ENCODE results near the gene BEX3. TPM values are rescaled to one million over a fixed set of nuclear protein-coding genes. Genes with fewer than 3 reads are reported as not detected.
"Not testable (repeated sequence)": the region's sequence is repeated elsewhere in the genome, so short reads cannot be mapped to it uniquely, and the experiment has no call there.

BEX3 gene
- total RNA-seq, 1 donor from 2014 or later = 3.3 TPM

- Mint-ChIP-seq H3K4me1 (peaks cover 3% of the 10 kb centered on the region), H3K9me3 (no peaks in the 10 kb centered on the region), H3K4me3 (no peak overlapping the region), H3K27me3 (peaks cover 5% of the 10 kb centered on the region), H3K27ac (no peak overlapping the region), H3K36me3 (ENCODE audit: low read depth) (no peaks in the 10 kb centered on the region)
- intact Hi-C loops (cut with micrococcal nuclease) = no loop called here
- no peak for DNase-seq
Observed at GRCh38 chrX:103361798-103362197, 14.5 kb upstream of the BEX3 start.

GRCh38 chrX:103362474-103362873 is 13.9 kb upstream of the BEX3 start:
- Mint-ChIP-seq H3K36me3 (ENCODE audit: low read depth) (no peaks in the 10 kb centered on the region), H3K27me3 (peaks cover 5% of the 10 kb centered on the region)
- intact Hi-C loops (cut with micrococcal nuclease) = no loop called here

GRCh38 chrX:103363046-103363445 is 13.3 kb upstream of the BEX3 start:
- Mint-ChIP-seq H3K4me3 (no peak overlapping the region), H3K36me3 (ENCODE audit: low read depth) (no peaks in the 10 kb centered on the region), H3K9me3 (no peaks in the 10 kb centered on the region), H3K27ac (no peak overlapping the region), H3K4me1 (no peaks in the 10 kb centered on the region), H3K27me3 (peaks cover 2% of the 10 kb centered on the region)
- intact Hi-C loops (cut with micrococcal nuclease) = no loop called here
- DNase-seq = no peak

More at GRCh38 chrX:103362474-103362873, 13.9 kb upstream of the BEX3 start:
- no peak for DNase-seq
- Mint-ChIP-seq H3K4me1 (peaks cover 3% of the 10 kb centered on the region), H3K27ac (no peak overlapping the region), H3K9me3 (no peaks in the 10 kb centered on the region), H3K4me3 (no peak overlapping the region)

- Mint-ChIP-seq H3K36me3 (ENCODE audit: low read depth) (no peaks in the 10 kb centered on the region), H3K4me1 (no peaks in the 10 kb centered on the region), H3K27ac (no peak overlapping the region), H3K4me3 (no peak overlapping the region), H3K27me3 (peaks cover 3% of the 10 kb centered on the region), H3K9me3 (no peaks in the 10 kb centered on the region)
- no peak for DNase-seq
- intact Hi-C loops (cut with micrococcal nuclease) = no loop called here
Observed at GRCh38 chrX:103367502-103367901, 8.8 kb upstream of the BEX3 start.

GRCh38 chrX:103369479-103369878 is 6.9 kb upstream of the BEX3 start:
- H3K4me3 Mint-ChIP-seq = no peak overlapping the region
- H3K27me3 Mint-ChIP-seq = peaks cover 3% of the 10 kb centered on the region
- H3K36me3 Mint-ChIP-seq (ENCODE audit: low read depth) = no peaks in the 10 kb centered on the region
- intact Hi-C loops (cut with micrococcal nuclease) = no loop called here
- H3K4me1 Mint-ChIP-seq = no peaks in the 10 kb centered on the region
- no peaks in the 10 kb centered on the region for H3K9me3 Mint-ChIP-seq
- DNase-seq = no peak
- no peak overlapping the region for H3K27ac Mint-ChIP-seq

- H3K27me3 Mint-ChIP-seq = peaks cover 4% of the 10 kb centered on the region
- H3K27ac Mint-ChIP-seq = no peak overlapping the region
- DNase-seq = no peak
- no peak overlapping the region for H3K4me3 Mint-ChIP-seq
- H3K4me1 Mint-ChIP-seq = peaks cover 3% of the 10 kb centered on the region
- H3K9me3 Mint-ChIP-seq = no peaks in the 10 kb centered on the region
- intact Hi-C loops (cut with micrococcal nuclease) = no loop called here
- no peaks in the 10 kb centered on the region for H3K36me3 Mint-ChIP-seq (ENCODE audit: low read depth)
Observed at GRCh38 chrX:103372886-103373285, 3.5 kb upstream of the BEX3 start.

- no peak for DNase-seq
- Mint-ChIP-seq H3K9me3 (no peaks in the 10 kb centered on the region), H3K36me3 (ENCODE audit: low read depth) (no peaks in the 10 kb centered on the region), H3K4me3 (no peak overlapping the region), H3K27me3 (peaks cover 4% of the 10 kb centered on the region), H3K27ac (no peak overlapping the region), H3K4me1 (peaks cover 3% of the 10 kb centered on the region)
- intact Hi-C loops (cut with micrococcal nuclease) = no loop called here
Observed at GRCh38 chrX:103373581-103373980, 2.8 kb upstream of the BEX3 start.

- Mint-ChIP-seq H3K27ac (no peak overlapping the region), H3K9me3 (no peaks in the 10 kb centered on the region), H3K27me3 (peaks cover 4% of the 10 kb centered on the region), H3K4me3 (peak overlapping the region; percentile 68), H3K4me1 (peaks cover 3% of the 10 kb centered on the region), H3K36me3 (ENCODE audit: low read depth) (no peaks in the 10 kb centered on the region)
- DNase-seq = no peak
- intact Hi-C loops (cut with micrococcal nuclease) = no loop called here
Observed at GRCh38 chrX:103376979-103377324, 614 bp downstream of the BEX3 start.

GRCh38 chrX:103378990-103379389 is 2.7 kb downstream of the BEX3 start:
- no peak for DNase-seq
- H3K27ac Mint-ChIP-seq = no peak overlapping the region
- no peaks in the 10 kb centered on the region for H3K9me3 Mint-ChIP-seq
- H3K27me3 Mint-ChIP-seq = peaks cover 3% of the 10 kb centered on the region
- peaks cover 3% of the 10 kb centered on the region for H3K4me1 Mint-ChIP-seq
- no peak overlapping the region for H3K4me3 Mint-ChIP-seq
- intact Hi-C loops (cut with micrococcal nuclease) = no loop called here
- no peaks in the 10 kb centered on the region for H3K36me3 Mint-ChIP-seq (ENCODE audit: low read depth)

- no peak overlapping the region for H3K4me3 Mint-ChIP-seq
- intact Hi-C loops (cut with micrococcal nuclease) = no loop called here
- peaks cover 5% of the 10 kb centered on the region for H3K27me3 Mint-ChIP-seq
Observed at GRCh38 chrX:103382877-103383276, 6.5 kb downstream of the BEX3 start.

GRCh38 chrX:103384672-103385071 is 8.3 kb downstream of the BEX3 start:
- intact Hi-C loops (cut with micrococcal nuclease) = no loop called here
- Mint-ChIP-seq H3K27me3 (peaks cover 8% of the 10 kb centered on the region), H3K4me3 (no peak overlapping the region), H3K36me3 (ENCODE audit: low read depth) (no peaks in the 10 kb centered on the region), H3K4me1 (no peaks in the 10 kb centered on the region), H3K27ac (no peak overlapping the region), H3K9me3 (no peaks in the 10 kb centered on the region)
- DNase-seq = no peak

More at GRCh38 chrX:103382877-103383276, 6.5 kb downstream of the BEX3 start:
- Mint-ChIP-seq H3K36me3 (ENCODE audit: low read depth) (no peaks in the 10 kb centered on the region), H3K27ac (no peak overlapping the region), H3K9me3 (no peaks in the 10 kb centered on the region), H3K4me1 (no peaks in the 10 kb centered on the region)
- DNase-seq = no peak

- H3K4me1 Mint-ChIP-seq; H3K4me3 Mint-ChIP-seq; intact Hi-C loops (cut with micrococcal nuclease); DNase-seq; H3K36me3 Mint-ChIP-seq (ENCODE audit: low read depth); H3K27me3 Mint-ChIP-seq; H3K9me3 Mint-ChIP-seq; H3K27ac Mint-ChIP-seq: not testable (repeated sequence)
Observed at GRCh38 chrX:103385283-103385830, 9.0 kb downstream of the BEX3 start.

GRCh38 chrX:103386332-103386731 is 10.0 kb downstream of the BEX3 start:
- no peaks in the 10 kb centered on the region for H3K4me1 Mint-ChIP-seq
- peaks cover 3% of the 10 kb centered on the region for H3K9me3 Mint-ChIP-seq
- no peak overlapping the region for H3K27ac Mint-ChIP-seq
- peaks cover 12% of the 10 kb centered on the region for H3K27me3 Mint-ChIP-seq
- no peak overlapping the region for H3K4me3 Mint-ChIP-seq
- no peaks in the 10 kb centered on the region for H3K36me3 Mint-ChIP-seq (ENCODE audit: low read depth)
- no peak for DNase-seq
- intact Hi-C loops (cut with micrococcal nuclease) = no loop called here

GRCh38 chrX:103393487-103393886 is 17.1 kb downstream of the BEX3 start:
- intact Hi-C loops (cut with micrococcal nuclease) = no loop called here
- no peak overlapping the region for H3K4me3 Mint-ChIP-seq
- no peak for DNase-seq

GRCh38 chrX:103396186-103396585 is 19.8 kb downstream of the BEX3 start:
- no peaks in the 10 kb centered on the region for H3K36me3 Mint-ChIP-seq (ENCODE audit: low read depth)
- H3K4me3 Mint-ChIP-seq = no peak overlapping the region
- no peaks in the 10 kb centered on the region for H3K4me1 Mint-ChIP-seq
- no peaks in the 10 kb centered on the region for H3K9me3 Mint-ChIP-seq
- H3K27ac Mint-ChIP-seq = no peak overlapping the region
- no peak for DNase-seq
- H3K27me3 Mint-ChIP-seq = no peaks in the 10 kb centered on the region
- intact Hi-C loops (cut with micrococcal nuclease) = no loop called here

More at GRCh38 chrX:103393487-103393886, 17.1 kb downstream of the BEX3 start:
- Mint-ChIP-seq H3K27ac (no peak overlapping the region), H3K4me1 (no peaks in the 10 kb centered on the region), H3K9me3 (peaks cover 3% of the 10 kb centered on the region), H3K27me3 (peaks cover 8% of the 10 kb centered on the region), H3K36me3 (ENCODE audit: low read depth) (no peaks in the 10 kb centered on the region)
